Measurements from ENCODE around the gene MAU2. TPM values are rescaled to one million over a fixed set of nuclear protein-coding genes. Genes with fewer than 3 reads are reported as not detected.

The MAU2 gene
- total RNA-seq, 1 experiment from 2014 or later = 41.3 TPM

GRCh38 chr19:19327672-19328071 is 7.0 kb downstream of the MAU2 start:
- H3K27ac Mint-ChIP-seq (ENCODE audit: unreplicated experiment) = no peak overlapping the region
- no peak for TF ChIP-seq CTCF (IDR thresholded peaks at IDR 0.05; ENCODE audit: unreplicated experiment)
- H3K4me3 Mint-ChIP-seq (ENCODE audit: low read depth, unreplicated experiment) = no peak overlapping the region
- BruUV-seq (replicated peaks) = no TSS peak
- CTCF ChIA-PET = interaction anchor here (0.6 kb wide), 1 partner anchor 220 kb away, joined by 7 read pairs; no protein-coding TSS in a partner anchor
- H3K4me1 Mint-ChIP-seq (ENCODE audit: low read depth, unreplicated experiment) = no peaks in the 10 kb centered on the region
- no peaks in the 10 kb centered on the region for H3K27me3 Mint-ChIP-seq (ENCODE audit: unreplicated experiment)
- no peaks in the 10 kb centered on the region for H3K9me3 Mint-ChIP-seq (ENCODE audit: low read depth, unreplicated experiment)
- no peak for DNase-seq
- intact Hi-C loops (cut with micrococcal nuclease; ENCODE audit: unreplicated experiment) = no loop called here
- peaks cover 30% of the 10 kb centered on the region for H3K36me3 Mint-ChIP-seq (ENCODE audit: insufficient read depth, unreplicated experiment)

DNA sequence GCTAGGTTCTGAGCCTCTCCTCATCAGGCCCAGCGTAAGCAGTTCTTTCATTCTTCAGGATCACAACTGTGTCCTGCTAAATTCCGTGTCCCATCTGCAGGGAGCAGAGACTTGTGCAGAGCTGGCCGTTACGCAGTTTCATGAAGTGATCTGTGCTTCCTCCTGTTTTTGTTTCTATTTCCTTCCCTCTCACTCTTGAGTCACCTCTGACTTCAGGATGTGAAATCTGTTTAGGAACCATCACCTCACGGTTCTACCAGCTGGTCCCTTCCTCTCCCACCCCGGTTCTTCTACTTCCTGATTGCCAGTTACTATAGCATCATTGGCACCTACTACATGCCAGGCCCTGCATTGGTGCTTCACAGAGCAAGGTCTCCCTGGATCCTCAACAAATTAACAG is 8.5 kb downstream of the MAU2 start:
- H3K4me1 Mint-ChIP-seq (ENCODE audit: low read depth, unreplicated experiment) = no peaks in the 10 kb centered on the region
- no TSS peak for BruUV-seq (replicated peaks)
- H3K27me3 Mint-ChIP-seq (ENCODE audit: unreplicated experiment) = no peaks in the 10 kb centered on the region
- H3K4me3 Mint-ChIP-seq (ENCODE audit: low read depth, unreplicated experiment) = no peak overlapping the region
- no peak overlapping the region for H3K27ac Mint-ChIP-seq (ENCODE audit: unreplicated experiment)
- H3K36me3 Mint-ChIP-seq (ENCODE audit: insufficient read depth, unreplicated experiment) = peaks cover 24% of the 10 kb centered on the region
- TF ChIP-seq CTCF (IDR thresholded peaks at IDR 0.05; ENCODE audit: unreplicated experiment) = no peak
- CTCF ChIA-PET = no interaction called here
- DNase-seq = no peak
- intact Hi-C loops (cut with micrococcal nuclease; ENCODE audit: unreplicated experiment) = no loop called here
- H3K9me3 Mint-ChIP-seq (ENCODE audit: low read depth, unreplicated experiment) = no peaks in the 10 kb centered on the region

DNA sequence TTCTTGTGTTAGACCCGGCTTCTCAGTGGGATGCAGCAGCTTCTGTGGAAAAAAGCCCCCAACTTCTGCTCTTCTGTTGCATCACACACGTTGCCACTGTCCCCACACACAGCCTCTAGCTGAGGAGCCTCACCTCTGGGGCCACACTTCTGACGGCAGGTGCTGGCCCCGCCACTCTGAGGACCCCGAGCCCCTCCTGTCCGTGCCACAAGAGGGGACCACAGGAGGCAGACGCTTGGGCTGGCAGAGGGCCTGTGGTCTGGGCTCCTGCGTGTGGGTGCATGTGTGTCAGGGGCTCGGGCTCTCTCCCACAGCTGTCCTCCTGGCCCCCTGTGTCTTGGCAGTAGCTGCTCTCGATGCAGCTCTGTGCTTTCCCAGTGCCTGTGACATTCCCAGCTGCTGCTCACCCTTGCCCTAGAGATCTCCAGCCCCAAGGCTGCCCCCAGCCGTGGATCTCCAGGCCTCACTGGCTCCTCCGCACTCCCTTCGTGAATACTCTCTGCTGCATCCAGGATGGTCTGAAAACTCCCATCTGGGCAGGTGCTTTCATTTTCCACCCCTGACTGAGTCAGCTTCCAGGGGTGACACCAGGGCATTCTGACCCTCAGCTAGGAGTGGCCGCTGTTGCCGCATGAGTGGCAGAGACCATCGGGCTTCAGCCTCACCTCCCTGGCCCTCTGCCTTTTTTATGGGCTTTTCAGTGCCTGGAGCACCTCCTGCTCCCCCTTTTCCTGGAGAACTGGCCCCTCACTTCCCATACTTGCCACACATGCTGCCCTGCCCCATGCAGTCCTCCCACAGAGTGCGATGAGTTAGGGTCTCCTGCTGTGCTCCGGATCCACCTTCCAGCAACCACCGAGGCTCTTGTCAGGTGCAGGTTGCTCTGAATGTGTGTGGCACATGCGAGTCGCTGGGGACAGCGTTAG is 13.7 kb downstream of the MAU2 start:
- CTCF ChIA-PET = no interaction called here
- peaks cover 17% of the 10 kb centered on the region for H3K36me3 Mint-ChIP-seq (ENCODE audit: insufficient read depth, unreplicated experiment)
- no peak overlapping the region for H3K4me3 Mint-ChIP-seq (ENCODE audit: low read depth, unreplicated experiment)
- no peaks in the 10 kb centered on the region for H3K9me3 Mint-ChIP-seq (ENCODE audit: low read depth, unreplicated experiment)
- no TSS peak for BruUV-seq (replicated peaks)
- intact Hi-C loops (cut with micrococcal nuclease; ENCODE audit: unreplicated experiment) = no loop called here
- DNase-seq = no peak
- H3K4me1 Mint-ChIP-seq (ENCODE audit: low read depth, unreplicated experiment) = no peaks in the 10 kb centered on the region
- H3K27ac Mint-ChIP-seq (ENCODE audit: unreplicated experiment) = no peak overlapping the region
- no peaks in the 10 kb centered on the region for H3K27me3 Mint-ChIP-seq (ENCODE audit: unreplicated experiment)
- no peak for TF ChIP-seq CTCF (IDR thresholded peaks at IDR 0.05; ENCODE audit: unreplicated experiment)

DNA sequence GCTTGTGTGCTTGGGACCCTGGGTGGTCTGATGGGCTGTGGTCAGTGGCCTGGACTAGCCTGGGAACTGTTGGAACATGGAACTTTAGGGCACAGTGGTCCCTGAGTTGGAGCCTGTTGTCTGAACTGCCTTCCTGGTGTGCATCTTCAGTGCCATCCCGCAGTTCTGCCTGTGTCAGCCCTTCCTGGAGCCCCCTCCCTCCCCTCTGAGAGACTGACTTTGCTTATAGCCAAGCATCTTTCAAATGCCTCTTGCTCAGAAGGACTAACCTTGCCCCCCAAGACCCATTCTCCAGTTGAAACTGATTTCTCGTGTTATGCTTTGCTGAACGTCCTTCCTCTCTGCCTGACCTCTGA is 14.3 kb downstream of the MAU2 start:
- DNase-seq = no peak
- no peak overlapping the region for H3K4me3 Mint-ChIP-seq (ENCODE audit: low read depth, unreplicated experiment)
- intact Hi-C loops (cut with micrococcal nuclease; ENCODE audit: unreplicated experiment) = no loop called here
- CTCF ChIA-PET = no interaction called here
- H3K36me3 Mint-ChIP-seq (ENCODE audit: insufficient read depth, unreplicated experiment) = peaks cover 14% of the 10 kb centered on the region
- no peak overlapping the region for H3K27ac Mint-ChIP-seq (ENCODE audit: unreplicated experiment)
- no peaks in the 10 kb centered on the region for H3K4me1 Mint-ChIP-seq (ENCODE audit: low read depth, unreplicated experiment)
- BruUV-seq (replicated peaks) = no TSS peak
- no peaks in the 10 kb centered on the region for H3K27me3 Mint-ChIP-seq (ENCODE audit: unreplicated experiment)
- no peaks in the 10 kb centered on the region for H3K9me3 Mint-ChIP-seq (ENCODE audit: low read depth, unreplicated experiment)
- TF ChIP-seq CTCF (IDR thresholded peaks at IDR 0.05; ENCODE audit: unreplicated experiment) = no peak
